PC-9 (cell line): ENCODE measurements around the gene PLPP3. TPM values are rescaled to one million over a fixed set of nuclear protein-coding genes. Genes with fewer than 3 reads are reported as not detected.

ENCODE experiments used
- BruUV-seq: library from RNA; stranded (reverse); fragments of 400-500 nt; replicated peaks from 2 replicates; lab custom pipeline; 2021; lab: Mats Ljungman, UMichigan
- CTCF ChIA-PET: fragments of 300-600 bp; sonication (Branson Sonifier 250); formaldehyde crosslinking; loops from one replicate; lab custom pipeline; 2022; ENCODE audit warnings: antibody characterized with exemption; lab: Charles Lee
- POLR2A ChIA-PET: fragments of 300-600 bp; sonication (Branson Sonifier 250); formaldehyde crosslinking; loops from one replicate; lab custom pipeline; 2022; ENCODE audit warnings: antibody characterized with exemption; ENCODE audit not compliant: unreplicated experiment; lab: Charles Lee
- DNase-seq, 2 experiments: peaks; one replicate each; pipeline versions ENCODE4 v3.0.0 to v3.0.0-alpha.2; 2015 to 2022; ENCODE audit warnings: mixed read lengths in 1 of 2
- H2AFZ ChIP-seq: fragments of 200-600 bp; sonication (generic); 2 replicates; pipeline ENCODE4 v1.8.1; 2017; ENCODE audit warnings: antibody characterized with exemption
- H3F3A ChIP-seq: fragments of 200-600 bp; sonication (generic); 2 replicates; pipeline ENCODE4 v1.8.1; 2017; ENCODE audit warnings: antibody characterized with exemption, mild to moderate bottlenecking, low read depth; ENCODE audit not compliant: insufficient read depth
- H3K27ac ChIP-seq: fragments of 200-600 bp; sonication (generic); 2 replicates; pipeline ENCODE4 v1.6.1; 2016; ENCODE audit warnings: mixed run types
- H3K27me3 ChIP-seq: fragments of 200-600 bp; sonication (generic); 2 replicates; pipeline ENCODE4 v1.6.1; 2016; ENCODE audit warnings: low read depth, mixed run types; ENCODE audit not compliant: insufficient read depth
- H3K36me3 ChIP-seq: fragments of 200-600 bp; sonication (generic); 2 replicates; pipeline ENCODE4 v1.6.1; 2016; ENCODE audit warnings: low read depth, mixed run types
- H3K4me1 ChIP-seq: fragments of 200-600 bp; sonication (generic); replicated peaks from 2 replicates; pipeline ENCODE4 v1.6.1; 2016; ENCODE audit warnings: mixed run types; ENCODE audit not compliant: insufficient read depth
- H3K4me2 ChIP-seq: fragments of 200-600 bp; sonication (generic); 2 replicates; pipeline ENCODE4 v1.6.1; 2017; ENCODE audit warnings: mixed run types
- H3K4me3 ChIP-seq: fragments of 200-600 bp; sonication (generic); 2 replicates; pipeline ENCODE4 v1.6.1; 2016; ENCODE audit warnings: mixed run types
- H3K79me2 ChIP-seq: fragments of 200-600 bp; sonication (generic); 2 replicates; pipeline ENCODE4 v1.6.1; 2017; ENCODE audit warnings: low read depth, mixed run types
- H3K9me2 ChIP-seq: fragments of 200-600 bp; sonication (generic); 2 replicates; pipeline ENCODE4 v1.8.1; 2017; ENCODE audit warnings: mild to moderate bottlenecking; ENCODE audit not compliant: insufficient read depth
- H3K9me3 ChIP-seq: fragments of 200-600 bp; sonication (generic); 2 replicates; pipeline ENCODE4 v1.8.1; 2016; ENCODE audit warnings: low read depth; ENCODE audit not compliant: insufficient read depth
- H4K20me1 ChIP-seq: fragments of 200-600 bp; sonication (generic); 2 replicates; pipeline ENCODE4 v1.8.1; 2017; ENCODE audit not compliant: insufficient read depth
- CTCF ChIP-seq: fragments of 200-600 bp; sonication (generic); conservative IDR thresholded peaks from 2 replicates; pipeline ENCODE4 v1.6.1; 2017; ENCODE audit warnings: mixed run types, antibody characterized with exemption, mild to moderate bottlenecking, moderate library complexity
- EZH2 ChIP-seq: fragments of 200-600 bp; sonication (generic); IDR thresholded peaks from 2 replicates; pipeline ENCODE4 v1.8.0; 2017; ENCODE audit warnings: antibody characterized with exemption, low read depth
- intact Hi-C: fragments of 100-400 bp; cut with micrococcal nuclease; formaldehyde crosslinking; loops from one replicate; pipeline ENCODE4 v1.10.0; 2022; ENCODE audit not compliant: unreplicated experiment
- total RNA-seq: library from RNA; stranded (reverse); gene quantifications from 2 replicates; pipeline ENCODE4 v1.2.3, GENCODE V29; 2021

Gene PLPP3
- total RNA-seq, 1 experiment from 2014 or later = 22.4 TPM

GRCh38 chr1:56551691-56552090 lies 27.7 kb downstream of the PLPP3 start:
- Histone ChIP-seq H3K9me2 (no peaks in the 10 kb centered on the region), H3K27me3 (no peaks in the 10 kb centered on the region), H3F3A (peaks cover 24% of the 10 kb centered on the region), H3K4me2 (no peak overlapping the region), H3K36me3 (0 out of 2 replicates have a peak, but pooled peaks cover 4% of the 10 kb centered on the region), H4K20me1 (peaks cover 6% of the 10 kb centered on the region), H3K4me1 (peaks cover 32% of the 10 kb centered on the region), H3K79me2 (peaks cover 65% of the 10 kb centered on the region), H2AFZ (no peak overlapping the region), H3K9me3 (no peaks in the 10 kb centered on the region), H3K27ac (no peak overlapping the region), H3K4me3 (no peak overlapping the region)
- ChIA-PET CTCF (no interaction called here), POLR2A (no interaction called here)
- TF ChIP-seq CTCF = no peak
- TF ChIP-seq EZH2 = no peak
- BruUV-seq = no TSS peak
- intact Hi-C loops = no loop called here
- DNase-seq = no peak

GRCh38 chr1:56550859-56551188 lies 28.5 kb downstream of the PLPP3 start:
- peaks cover 35% of the 10 kb centered on the region for H3K4me1 ChIP-seq
- H3F3A ChIP-seq = peaks cover 24% of the 10 kb centered on the region
- H3K27ac ChIP-seq = no peak overlapping the region
- BruUV-seq = no TSS peak
- no peaks in the 10 kb centered on the region for H3K9me2 ChIP-seq
- no peaks in the 10 kb centered on the region for H3K9me3 ChIP-seq
- H3K79me2 ChIP-seq = peaks cover 66% of the 10 kb centered on the region
- intact Hi-C loops = no loop called here
- peaks cover 6% of the 10 kb centered on the region for H4K20me1 ChIP-seq
- TF ChIP-seq CTCF (no peak), EZH2 (no peak)
- H3K27me3 ChIP-seq = no peaks in the 10 kb centered on the region
- H3K4me2 ChIP-seq = no peak overlapping the region
- no peak for DNase-seq
- ChIA-PET POLR2A (no interaction called here), CTCF (no interaction called here)
- no peak overlapping the region for H3K4me3 ChIP-seq
- H2AFZ ChIP-seq = no peak overlapping the region
- H3K36me3 ChIP-seq = 0 out of 2 replicates have a peak, but pooled peaks cover 4% of the 10 kb centered on the region

GRCh38 chr1:56550138-56550858 lies 29.1 kb downstream of the PLPP3 start:
- Histone ChIP-seq H3K4me3 (no peak overlapping the region), H3K4me1 (peaks cover 35% of the 10 kb centered on the region), H3K36me3 (0 out of 2 replicates have a peak, but pooled peaks cover 4% of the 10 kb centered on the region), H4K20me1 (peaks cover 7% of the 10 kb centered on the region), H3K4me2 (no peak overlapping the region), H3K79me2 (peaks cover 66% of the 10 kb centered on the region), H3K27me3 (no peaks in the 10 kb centered on the region), H3K9me2 (no peaks in the 10 kb centered on the region), H3F3A (peaks cover 24% of the 10 kb centered on the region), H2AFZ (no peak overlapping the region), H3K9me3 (no peaks in the 10 kb centered on the region), H3K27ac (no peak overlapping the region)
- TF ChIP-seq CTCF = no peak
- TF ChIP-seq EZH2 = no peak
- intact Hi-C loops = no loop called here
- no peak for DNase-seq
- no TSS peak for BruUV-seq
- ChIA-PET CTCF (no interaction called here), POLR2A (no interaction called here)
